Endothelial cell of umbilical vein (primary cell): ENCODE data around the gene WDR48.

Experiments
- EZH2 ChIP-seq: IDR thresholded peaks from 2 replicates; pipeline ENCODE4 v1.6.1; 2012; ENCODE audit warnings: borderline replicate concordance, low read depth, mild to moderate bottlenecking, moderate library complexity, low read length, inconsistent platforms; ENCODE audit not compliant: severe bottlenecking
- FOS ChIP-seq: IDR thresholded peaks from 2 replicates; pipeline ENCODE4 v1.6.1; 2011; ENCODE audit warnings: mild to moderate bottlenecking, low read length, moderate library complexity, borderline replicate concordance; ENCODE audit not compliant: insufficient read depth
- JUN ChIP-seq: IDR thresholded peaks from 2 replicates; pipeline ENCODE4 v1.6.1; 2011; ENCODE audit warnings: borderline replicate concordance, low read depth; ENCODE audit not compliant: insufficient read length, insufficient read depth
- MYC ChIP-seq: IDR thresholded peaks from one replicate; pipeline ENCODE4 v1.6.1; 2011; ENCODE audit warnings: mild to moderate bottlenecking, low read depth, low read length
- POLR2A ChIP-seq: IDR thresholded peaks from 2 replicates; pipeline ENCODE4 v1.6.1; 2012; ENCODE audit warnings: low read depth, mild to moderate bottlenecking, control low read depth, low read length
- POLR2AphosphoS5 ChIP-seq: IDR thresholded peaks from 2 replicates; pipeline ENCODE4 v1.6.1; 2012; ENCODE audit warnings: low read depth, mild to moderate bottlenecking, control low read depth, low read length, moderate library complexity; ENCODE audit not compliant: insufficient read depth
- TF ChIP-seq, protein P1 (sequence below), 2 donors: IDR thresholded peaks; 1 replicate in 1 of 2; 2 replicates in 1 of 2; pipeline ENCODE4 v1.5.1; 2011; ENCODE audit warnings: low read length in 2 of 2, mild to moderate bottlenecking in 2 of 2, moderate library complexity in 2 of 2, control low read depth in 1 of 2, inconsistent platforms in 1 of 2, low read depth in 1 of 2; ENCODE audit not compliant: insufficient read depth in 1 of 2; ENCODE audit errors: extremely low read depth in 1 of 2
- TF ChIP-seq, protein P2 (sequence below): IDR thresholded peaks from 2 replicates; pipeline ENCODE4 v1.6.1; 2011; ENCODE audit not compliant: insufficient read depth, insufficient read length

DNA sequence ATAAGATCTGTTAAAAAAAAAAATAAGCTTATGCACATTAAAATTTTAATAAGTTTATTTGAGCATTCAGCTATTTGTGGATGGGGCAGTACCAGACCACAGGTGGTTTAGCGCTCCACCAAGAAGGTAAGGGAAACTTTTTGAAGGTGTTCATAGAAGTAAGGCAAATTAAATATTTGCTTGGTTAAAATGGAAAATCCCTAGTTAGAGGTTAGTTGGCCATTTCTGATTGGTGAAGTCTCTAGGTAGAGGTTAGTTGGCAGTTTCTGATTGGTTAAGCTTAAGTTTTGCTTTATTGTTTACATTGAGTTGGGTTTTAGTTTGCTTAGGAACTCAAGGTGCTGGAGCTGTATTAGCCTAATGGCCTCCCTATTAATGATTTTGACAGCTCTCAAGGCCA lies 30.8 kb upstream of the WDR48 start:
- TF ChIP-seq POLR2A (no peak), POLR2AphosphoS5 (no peak), MYC (no peak), EZH2 (no peak), FOS (no peak), JUN (no peak)
- TF ChIP-seq, protein P1, sequence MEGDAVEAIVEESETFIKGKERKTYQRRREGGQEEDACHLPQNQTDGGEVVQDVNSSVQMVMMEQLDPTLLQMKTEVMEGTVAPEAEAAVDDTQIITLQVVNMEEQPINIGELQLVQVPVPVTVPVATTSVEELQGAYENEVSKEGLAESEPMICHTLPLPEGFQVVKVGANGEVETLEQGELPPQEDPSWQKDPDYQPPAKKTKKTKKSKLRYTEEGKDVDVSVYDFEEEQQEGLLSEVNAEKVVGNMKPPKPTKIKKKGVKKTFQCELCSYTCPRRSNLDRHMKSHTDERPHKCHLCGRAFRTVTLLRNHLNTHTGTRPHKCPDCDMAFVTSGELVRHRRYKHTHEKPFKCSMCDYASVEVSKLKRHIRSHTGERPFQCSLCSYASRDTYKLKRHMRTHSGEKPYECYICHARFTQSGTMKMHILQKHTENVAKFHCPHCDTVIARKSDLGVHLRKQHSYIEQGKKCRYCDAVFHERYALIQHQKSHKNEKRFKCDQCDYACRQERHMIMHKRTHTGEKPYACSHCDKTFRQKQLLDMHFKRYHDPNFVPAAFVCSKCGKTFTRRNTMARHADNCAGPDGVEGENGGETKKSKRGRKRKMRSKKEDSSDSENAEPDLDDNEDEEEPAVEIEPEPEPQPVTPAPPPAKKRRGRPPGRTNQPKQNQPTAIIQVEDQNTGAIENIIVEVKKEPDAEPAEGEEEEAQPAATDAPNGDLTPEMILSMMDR (IDR thresholded peaks at IDR 0.05; ENCODE audit: extremely low read depth in 1 of 2, insufficient read depth in 1 of 2, low read depth in 1 of 2, low read length in 2 of 2) = no peak
- TF ChIP-seq, protein P2, sequence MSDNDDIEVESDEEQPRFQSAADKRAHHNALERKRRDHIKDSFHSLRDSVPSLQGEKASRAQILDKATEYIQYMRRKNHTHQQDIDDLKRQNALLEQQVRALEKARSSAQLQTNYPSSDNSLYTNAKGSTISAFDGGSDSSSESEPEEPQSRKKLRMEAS = no peak
